MCF 10A (cell line): ENCODE measurements around the gene PCNX2. TPM values are rescaled to one million over a fixed set of nuclear protein-coding genes. Genes with fewer than 3 reads are reported as not detected.

Experiments
- total RNA-seq: library from RNA; stranded (reverse); gene quantifications from 2 replicates; pipeline ENCODE4 v1.2.3, GENCODE V29; 2022

PCNX2 gene
- total RNA-seq, 1 experiment from 2014 or later: 80.5 TPM

Other genes starting within 250 kb of the PCNX2 start
- 20.3 and 24.2 TPM in 2 replicates for gene MAP3K21, start 32.0 kb upstream of the PCNX2 start, total RNA-seq